Smooth muscle cell (in vitro differentiated cells): ENCODE results near the gene TMEM239. TPM values are rescaled to one million over a fixed set of nuclear protein-coding genes. Genes with fewer than 3 reads are reported as not detected.

Experiments used
- DNase-seq: peaks from one replicate; lab custom pipeline; 2025; ENCODE audit not compliant: unreplicated experiment; lab: John Stamatoyannopoulos, UW
- H2AFZ ChIP-seq: fragments of 200-600 bp; sonication (generic); 2 replicates; pipeline ENCODE4 v1.6.0; 2016; ENCODE audit warnings: antibody characterized with exemption, low read depth, mild to moderate bottlenecking
- H3F3A ChIP-seq: fragments of 200-600 bp; sonication (generic); 2 replicates; pipeline ENCODE4 v1.6.0; 2017; ENCODE audit warnings: antibody characterized with exemption, low read depth
- H3K27ac ChIP-seq: fragments of 200-600 bp; sonication (generic); 2 replicates; pipeline ENCODE4 v1.5.1; 2016; ENCODE audit warnings: low read depth, mild to moderate bottlenecking
- H3K27me3 ChIP-seq: fragments of 200-600 bp; sonication (generic); 2 replicates; pipeline ENCODE4 v1.6.1; 2016; ENCODE audit warnings: low read depth, mild to moderate bottlenecking
- H3K36me3 ChIP-seq: fragments of 200-600 bp; sonication (generic); 2 replicates; pipeline ENCODE4 v1.5.1; 2016; ENCODE audit warnings: low read depth
- H3K4me1 ChIP-seq: fragments of 200-600 bp; sonication (generic); 2 replicates; pipeline ENCODE4 v1.5.1; 2016; ENCODE audit warnings: low read depth
- H3K4me2 ChIP-seq: fragments of 200-600 bp; sonication (generic); 2 replicates; pipeline ENCODE4 v1.6.0; 2016; ENCODE audit warnings: mild to moderate bottlenecking
- H3K4me3 ChIP-seq: fragments of 200-600 bp; sonication (generic); 2 replicates; pipeline ENCODE4 v1.5.1; 2016; ENCODE audit warnings: mild to moderate bottlenecking
- H3K79me2 ChIP-seq: fragments of 200-600 bp; sonication (generic); 2 replicates; pipeline ENCODE4 v1.6.0; 2016; ENCODE audit warnings: low read depth, mild to moderate bottlenecking
- H3K9ac ChIP-seq: fragments of 200-600 bp; sonication (generic); 2 replicates; pipeline ENCODE4 v1.6.0; 2016; ENCODE audit warnings: low read depth
- H3K9me3 ChIP-seq: fragments of 200-600 bp; sonication (generic); replicated peaks from 2 replicates; pipeline ENCODE4 v1.5.1; 2016; ENCODE audit warnings: low read depth
- H4K20me1 ChIP-seq: fragments of 200-600 bp; sonication (generic); 2 replicates; pipeline ENCODE4 v1.6.0; 2016; ENCODE audit warnings: low read depth
- CTCF ChIP-seq: fragments of 200-600 bp; sonication (generic); IDR thresholded peaks from 2 replicates; pipeline ENCODE4 v1.5.1; 2017; ENCODE audit warnings: borderline replicate concordance, mild to moderate bottlenecking, antibody characterized with exemption; ENCODE audit not compliant: insufficient read depth, poor library complexity, severe bottlenecking
- WGBS: methylation state at CpG from one replicate; pipeline ENCODE4 v1.1.7; 2016; ENCODE audit warnings: low lambda C conversion rate; 5-methylcytosine and 5-hydroxymethylcytosine counted together
- polyA plus RNA-seq: library from polyadenylated mRNA; unstranded; fragments of >200 nt; fragmentation: Nextera tagmentation; extraction: Ambion mirVana; gene quantifications from 2 replicates; pipeline ENCODE4 v1.2.1, GENCODE V29; 2016
- total RNA-seq: library from RNA; depleted of rRNA; stranded (reverse); fragments of >200 nt; gene quantifications from 2 replicates; pipeline ENCODE4 v1.2.3, GENCODE V29; 2014

TMEM239 gene
- total and polyA plus RNA-seq, 2 experiments from 2014 or later: not detected

GRCh38 chr20:2816583-2817340 is 598 bp downstream of the TMEM239 start:
- Histone ChIP-seq H3K4me1 (peaks cover 9% of the 10 kb centered on the region), H3K4me2 (no peak overlapping the region), H3K36me3 (no peaks in the 10 kb centered on the region), H3K4me3 (no peak overlapping the region), H3K27me3 (no peaks in the 10 kb centered on the region), H3K9me3 (no peaks in the 10 kb centered on the region), H3F3A (peaks cover 12% of the 10 kb centered on the region), H3K27ac (no peak overlapping the region), H3K79me2 (no peaks in the 10 kb centered on the region), H3K9ac (no peak overlapping the region), H4K20me1 (no peaks in the 10 kb centered on the region), H2AFZ (no peak overlapping the region)
- no peak for TF ChIP-seq CTCF
- 82% methylated on average over 20 of the region's 20 CpGs for WGBS
- no peak for DNase-seq

GRCh38 chr20:2817341-2817726 is 1.2 kb downstream of the TMEM239 start:
- Histone ChIP-seq H3K36me3 (no peaks in the 10 kb centered on the region), H3K9me3 (no peaks in the 10 kb centered on the region), H3K4me3 (no peak overlapping the region), H3K4me2 (no peak overlapping the region), H3K9ac (no peak overlapping the region), H3K27ac (no peak overlapping the region), H4K20me1 (no peaks in the 10 kb centered on the region), H3K4me1 (peaks cover 9% of the 10 kb centered on the region), H3K79me2 (no peaks in the 10 kb centered on the region), H2AFZ (no peak overlapping the region), H3K27me3 (no peaks in the 10 kb centered on the region), H3F3A (peaks cover 12% of the 10 kb centered on the region)
- no peak for TF ChIP-seq CTCF
- 97% methylated on average over 2 of the region's 2 CpGs for WGBS
- no peak for DNase-seq

GRCh38 chr20:2817891-2818595 is 1.9 kb downstream of the TMEM239 start:
- DNase-seq: no peak
- Histone ChIP-seq H3K4me3 (no peak overlapping the region), H4K20me1 (no peaks in the 10 kb centered on the region), H3F3A (peaks cover 12% of the 10 kb centered on the region), H3K9me3 (no peaks in the 10 kb centered on the region), H3K79me2 (no peaks in the 10 kb centered on the region), H3K4me1 (peaks cover 9% of the 10 kb centered on the region), H3K27me3 (no peaks in the 10 kb centered on the region), H2AFZ (no peak overlapping the region), H3K27ac (no peak overlapping the region), H3K4me2 (no peak overlapping the region), H3K9ac (no peak overlapping the region), H3K36me3 (no peaks in the 10 kb centered on the region)
- WGBS: 85% methylated on average over 7 of the region's 7 CpGs
- TF ChIP-seq CTCF: no peak
